ENCODE results near the gene TMEM107.

The TMEM107 gene

DNA sequence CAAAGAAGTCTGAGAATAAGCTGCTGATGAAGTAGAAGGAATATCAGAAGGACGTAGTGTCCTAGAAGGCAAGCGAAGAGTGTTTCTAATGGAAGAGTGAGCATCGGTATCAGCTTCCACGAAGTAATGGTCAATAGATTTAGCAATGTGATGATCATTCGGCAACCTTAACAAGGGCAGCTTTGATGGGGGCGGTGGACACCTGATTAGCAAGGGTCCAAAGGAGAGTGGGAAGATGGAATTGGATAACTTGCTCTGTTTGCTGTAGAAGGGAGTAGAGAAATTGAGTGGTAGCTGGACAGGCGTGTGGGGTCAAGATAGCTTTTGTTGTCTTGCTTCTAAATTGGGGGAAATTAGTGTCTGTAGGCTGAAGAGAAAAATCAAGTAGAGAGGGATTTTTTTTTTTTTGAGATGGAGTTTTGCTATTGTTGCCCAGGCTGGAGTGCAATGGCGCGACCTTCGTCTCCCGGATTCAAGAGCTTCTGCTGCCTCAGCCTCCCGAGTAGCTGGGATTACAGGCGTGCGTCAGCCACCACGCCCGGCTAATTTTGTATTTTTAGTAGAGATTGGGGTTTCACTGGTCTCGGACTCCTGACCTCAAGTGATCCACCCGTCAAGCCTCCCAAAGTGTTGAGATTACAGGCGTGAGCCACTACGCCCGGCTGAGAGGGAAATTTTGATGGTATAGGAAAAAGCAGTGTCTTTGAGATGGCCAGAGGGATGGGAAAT, 38.4 kb downstream of the TMEM107 start:
- DNase-seq (ENCODE audit: low read depth in 2 of 2) = no peak

DNA sequence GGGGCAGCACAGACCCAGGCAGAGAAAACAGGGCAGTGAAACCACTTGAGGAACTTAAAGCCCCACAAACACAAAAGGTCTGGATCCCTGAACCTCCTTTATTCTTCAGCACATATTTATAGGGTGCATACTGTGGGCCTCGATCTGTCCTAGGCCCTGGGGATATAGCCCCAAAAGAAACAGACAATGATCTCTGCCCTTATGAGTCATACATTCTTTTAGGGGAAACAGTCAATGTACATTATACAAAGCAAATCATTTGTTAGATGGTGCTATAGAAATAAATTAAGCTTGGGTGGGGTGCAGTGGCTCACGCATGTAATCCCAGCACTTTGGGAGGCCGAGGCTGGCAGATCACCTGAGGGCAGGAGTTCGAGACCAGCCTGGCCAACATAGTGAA, 42.2 kb downstream of the TMEM107 start:
- no peak for DNase-seq (ENCODE audit: low read depth in 2 of 2)

DNA sequence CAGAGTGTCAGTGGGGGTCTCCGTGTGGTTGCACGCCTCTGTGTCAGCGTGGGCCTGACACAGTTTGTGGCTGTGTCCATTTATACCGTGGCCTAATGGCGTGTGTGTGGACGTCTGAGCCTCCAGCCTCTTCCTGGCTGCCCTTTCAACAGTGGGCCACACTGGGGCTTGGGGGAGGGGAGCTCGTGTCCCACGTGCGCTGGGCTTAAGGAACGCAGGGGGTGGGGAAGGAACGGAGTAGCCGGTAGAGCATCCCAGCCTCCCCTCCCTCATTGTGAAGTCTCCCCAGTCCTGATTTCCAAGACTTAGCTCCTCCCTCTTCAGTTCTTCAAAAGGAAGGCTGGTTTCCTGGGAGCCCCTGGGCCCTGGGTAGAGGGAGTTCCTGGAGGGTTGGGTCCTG, 42.8 kb downstream of the TMEM107 start:
- DNase-seq (ENCODE audit: low read depth in 2 of 2) = no peak

DNA sequence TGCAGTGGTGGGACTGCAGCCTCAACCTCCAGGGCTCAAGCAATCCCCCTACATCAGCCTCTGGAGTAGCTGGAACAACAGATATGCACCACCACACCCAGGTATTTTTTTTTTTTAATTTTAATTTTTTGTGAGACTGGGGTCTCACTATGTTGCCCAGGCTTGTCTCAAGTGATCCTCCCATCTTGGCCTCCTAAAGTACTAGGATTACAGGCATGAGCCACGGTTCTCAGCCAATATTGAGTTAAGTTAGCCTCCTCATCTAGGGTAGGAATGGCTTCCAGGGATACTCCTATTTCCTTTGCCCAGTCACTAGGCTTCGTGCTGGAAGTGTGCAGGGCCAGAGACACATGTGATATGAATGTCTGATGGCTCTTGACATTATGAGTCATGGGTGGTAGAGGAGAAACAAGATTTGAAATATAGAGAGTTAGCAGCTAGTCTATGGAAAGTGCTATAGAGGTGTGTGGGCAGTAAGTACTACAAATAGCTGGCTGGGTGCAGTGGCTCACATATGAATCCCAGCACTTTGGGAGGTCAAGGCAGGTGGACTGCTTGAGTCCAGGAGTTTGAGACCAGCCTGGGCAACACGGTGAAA, 44.2 kb downstream of the TMEM107 start:
- no peak for DNase-seq (ENCODE audit: low read depth in 2 of 2)

DNA sequence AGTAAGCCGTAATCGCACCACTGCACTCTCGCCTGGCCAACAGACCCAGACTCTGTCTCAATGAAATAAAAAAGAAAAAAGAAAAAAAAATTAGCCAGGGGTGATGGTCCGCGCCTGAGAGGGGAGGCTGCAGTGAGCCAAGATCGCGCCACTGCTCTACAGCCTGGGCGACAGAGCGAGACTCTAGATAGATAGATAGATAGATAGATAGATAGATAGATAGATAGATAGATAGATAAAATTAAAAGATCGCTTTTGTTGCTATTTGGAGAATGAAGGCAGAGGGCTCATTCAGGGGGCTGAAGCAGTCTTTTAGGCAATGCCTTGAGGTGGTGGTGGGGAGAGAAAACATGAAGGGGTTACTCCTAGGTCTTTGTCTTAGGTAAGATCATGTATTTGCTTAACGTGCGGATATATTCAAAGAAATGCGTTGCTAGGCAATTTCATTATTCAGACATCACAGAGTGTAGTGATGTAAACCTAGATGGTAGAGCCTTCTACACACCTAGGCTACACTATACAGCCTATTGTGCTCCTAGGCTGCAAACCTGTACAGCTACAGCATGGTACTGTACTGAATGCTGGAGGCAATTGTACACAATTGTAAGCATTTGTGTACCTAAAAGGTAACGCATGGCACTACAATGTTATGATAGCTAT, 47.9 kb downstream of the TMEM107 start:
- DNase-seq (ENCODE audit: low read depth in 2 of 2) = no peak

DNA sequence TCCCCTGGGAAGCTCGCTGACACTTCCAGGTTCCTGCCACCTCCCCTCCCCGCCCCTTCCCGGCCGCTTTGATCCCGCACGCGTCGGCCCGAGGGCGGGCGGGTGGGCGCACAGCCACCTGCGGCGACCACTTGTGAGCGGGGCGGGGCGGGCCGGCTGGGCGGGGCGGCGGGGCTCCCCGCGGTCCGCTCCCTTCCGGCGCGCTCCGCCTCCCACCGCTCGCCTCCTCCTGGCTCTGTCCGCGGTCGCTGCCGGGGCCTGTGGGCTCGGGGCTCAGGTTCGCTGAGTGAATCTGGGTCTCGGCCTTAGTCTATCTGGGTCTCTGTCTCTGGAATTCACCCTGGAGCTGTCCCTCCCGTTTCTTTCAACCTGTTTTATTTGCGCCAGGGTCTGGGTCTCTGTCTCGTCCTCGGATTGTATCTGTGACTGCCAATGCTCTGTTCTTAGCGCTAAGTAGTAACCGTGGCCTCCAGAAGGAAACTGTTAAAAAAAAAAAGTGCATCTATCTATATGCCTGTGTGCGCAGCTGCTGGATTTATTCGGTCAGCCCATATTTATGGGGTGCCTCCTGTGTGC, 49.6 kb downstream of the TMEM107 start:
- DNase-seq (ENCODE audit: low read depth in 2 of 2) = peak in 1 of 2 donors; percentile 51

DNA sequence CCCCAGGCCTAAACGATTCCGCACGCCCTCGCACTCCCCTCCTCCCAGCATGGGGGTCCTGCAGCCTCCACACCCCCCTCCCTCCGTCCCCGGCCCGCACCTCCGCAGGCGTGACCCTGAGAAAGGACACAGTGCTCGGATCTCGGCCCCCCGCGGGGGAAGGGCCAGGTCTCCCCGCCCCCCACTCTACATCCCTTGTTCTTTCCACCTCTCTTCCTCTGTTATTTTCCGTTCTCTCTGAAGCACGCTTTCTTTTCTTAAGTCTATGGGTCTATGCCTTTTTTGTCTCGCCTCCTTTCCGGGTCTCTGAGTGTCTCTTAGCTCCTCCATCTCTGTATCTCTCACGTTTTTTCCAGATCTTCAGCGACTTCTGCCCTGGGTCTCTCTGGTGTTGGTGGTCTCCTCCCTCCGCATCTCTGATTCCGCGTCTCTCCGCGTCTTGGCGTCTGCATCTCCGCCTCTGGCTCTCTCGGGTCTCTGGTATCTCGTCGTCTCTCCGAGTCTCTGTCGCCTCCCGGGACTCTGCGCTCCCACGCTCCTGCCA, 50.2 kb downstream of the TMEM107 start:
- DNase-seq (ENCODE audit: low read depth in 2 of 2) = no peak

DNA sequence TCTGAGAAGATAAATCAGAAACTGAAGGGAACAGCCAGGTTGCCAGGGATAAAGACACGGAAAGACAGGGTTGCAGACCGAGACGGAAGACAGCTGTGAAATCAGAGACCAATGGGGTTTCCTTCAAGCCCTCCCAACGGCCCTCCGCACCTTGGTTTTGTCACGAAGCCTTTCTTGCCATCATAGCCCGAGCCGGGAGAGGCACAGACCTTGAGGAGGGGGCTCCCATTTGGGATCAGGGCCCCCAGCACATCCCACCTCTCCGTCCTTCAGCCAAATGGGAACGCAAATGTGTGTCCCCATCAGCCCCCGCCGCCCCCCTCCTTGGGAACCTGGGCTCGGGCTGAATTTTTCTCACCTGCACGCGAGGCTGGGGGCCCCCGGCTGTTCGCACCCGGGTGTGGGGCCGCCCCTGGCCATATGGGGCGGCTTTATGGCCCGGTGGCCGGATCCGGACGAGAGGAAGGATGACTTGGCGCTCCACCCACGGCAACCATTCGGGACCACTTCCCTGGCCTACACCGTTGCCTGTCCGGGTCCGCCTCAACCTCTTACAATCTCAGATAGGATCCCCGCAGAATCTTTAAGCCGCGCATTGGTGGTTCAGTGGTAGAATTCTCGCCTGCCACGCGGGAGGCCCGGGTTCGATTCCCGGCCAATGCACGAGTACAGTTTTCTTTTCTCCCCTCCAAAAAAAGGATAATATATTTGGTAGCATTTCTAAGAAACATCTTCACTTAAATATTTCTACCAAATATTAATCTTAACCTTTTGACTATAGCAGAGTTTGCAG, 50.8 kb downstream of the TMEM107 start:
- DNase-seq (ENCODE audit: low read depth in 2 of 2) = peak; percentile 88 to 91

DNA sequence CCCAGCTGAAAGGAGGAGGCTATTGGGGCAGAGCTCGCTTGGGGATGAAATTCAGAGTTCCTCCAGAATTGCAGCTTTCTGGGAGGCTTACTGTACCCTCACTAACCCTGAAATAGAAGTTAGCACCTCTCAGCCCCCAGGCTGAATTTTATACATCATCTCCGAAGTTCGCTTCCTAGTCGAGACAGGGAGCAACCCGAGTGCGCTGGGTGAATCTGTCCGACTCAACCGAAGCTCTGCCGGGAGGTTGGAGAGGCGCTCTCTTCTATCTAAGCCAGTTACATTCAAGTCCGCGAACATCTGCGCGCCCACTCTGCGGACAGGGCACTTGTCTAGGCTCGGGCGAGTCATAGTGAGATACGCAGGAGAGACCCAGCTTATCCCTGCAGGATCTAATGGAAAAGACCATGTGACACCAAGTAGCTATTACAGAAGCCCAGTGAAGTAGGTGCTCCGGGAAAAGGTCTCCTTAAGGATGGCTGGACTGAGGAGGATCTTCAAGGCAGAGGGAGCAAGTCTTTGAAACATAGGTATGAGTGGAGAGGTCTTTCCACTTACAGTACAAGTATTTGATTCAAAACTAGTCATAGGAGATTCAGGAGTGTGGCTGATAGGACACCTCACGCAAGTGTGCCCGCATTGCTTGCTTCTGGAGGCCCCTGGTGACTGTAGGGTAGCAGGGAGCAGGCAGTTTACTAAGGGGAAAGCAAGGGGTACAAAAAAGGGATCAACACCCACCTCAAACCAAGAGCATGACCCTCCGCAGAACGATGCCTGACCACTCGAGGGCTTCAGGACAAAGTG, 51.6 kb downstream of the TMEM107 start:
- no peak for DNase-seq (ENCODE audit: low read depth in 2 of 2)

DNA sequence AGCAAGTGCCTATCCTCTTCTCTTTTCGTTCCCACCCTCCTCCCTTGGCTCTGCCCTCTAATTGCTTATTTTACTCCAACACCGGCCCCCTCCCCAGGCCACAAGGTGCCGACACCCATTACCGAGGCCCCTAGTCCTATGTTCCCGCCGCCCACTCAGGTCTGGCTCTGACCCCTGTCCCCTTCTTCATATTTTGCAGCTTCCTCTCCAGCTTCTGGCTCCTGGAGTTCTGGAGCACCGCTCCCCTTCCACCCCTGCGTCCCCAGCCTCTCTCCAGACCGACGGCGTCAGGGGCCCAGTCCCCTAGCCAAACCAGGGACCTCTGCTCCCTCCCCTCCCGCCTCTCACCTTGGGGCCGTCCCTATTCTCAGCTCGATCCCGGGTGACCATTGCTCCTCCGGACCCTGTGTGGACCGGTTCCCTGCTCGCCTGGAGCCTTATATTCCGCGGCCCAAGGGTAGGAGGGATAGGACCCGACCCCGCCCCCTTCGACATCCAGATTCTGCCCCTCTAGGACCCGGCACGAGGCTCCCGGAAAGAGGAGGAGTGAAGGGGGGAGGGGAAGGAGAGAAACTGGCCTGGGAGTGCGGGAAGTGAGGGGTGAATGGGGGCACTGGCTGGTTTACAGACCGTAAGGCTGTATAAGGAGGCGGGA, 52.4 kb downstream of the TMEM107 start, which contains the start of gene HES7:
Gene HES7, minus strand, starts transcription at position 412 of the 655 bp plus-strand sequence. Its CDS starts 22 bp downstream, at position 390.
- DNase-seq (ENCODE audit: low read depth in 2 of 2) = no peak

DNA sequence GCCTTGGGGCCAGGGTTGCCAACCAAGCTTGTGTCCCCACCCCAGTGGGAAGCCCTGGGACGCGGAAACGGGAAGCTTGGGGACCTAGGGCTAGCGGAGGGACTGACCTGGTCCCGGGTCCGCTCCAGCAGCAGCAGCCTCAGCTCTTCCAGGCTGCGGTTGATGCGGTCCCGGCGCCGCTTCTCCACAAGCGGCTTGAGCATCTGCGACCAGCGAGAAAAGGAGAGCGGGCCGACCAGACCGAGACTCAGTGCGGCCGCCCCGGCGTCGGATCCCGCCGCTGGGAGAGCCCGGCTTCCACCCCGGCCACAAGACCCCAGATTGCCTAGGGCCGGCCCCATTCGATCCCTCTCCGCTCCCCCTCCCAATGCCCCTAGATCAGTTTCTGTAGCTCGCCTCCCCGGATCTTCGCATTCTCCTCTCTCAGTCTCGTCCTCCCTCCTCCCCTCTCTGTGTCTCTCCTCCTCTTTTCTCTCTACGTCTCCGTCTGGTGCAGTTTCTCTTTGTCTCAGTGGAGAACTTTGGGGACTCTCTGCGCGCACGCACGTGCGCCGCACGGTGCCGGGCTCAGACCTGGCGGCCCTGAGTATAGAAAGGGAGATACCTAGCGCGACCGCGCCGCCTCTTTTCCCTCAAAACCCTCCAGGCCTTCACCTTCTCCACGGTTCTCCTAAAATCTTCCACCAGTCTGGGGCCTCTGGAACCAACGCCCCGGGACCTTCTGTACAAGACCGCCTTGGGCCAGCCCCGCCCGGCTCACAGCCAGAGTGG, 53.1 kb downstream of the TMEM107 start:
- DNase-seq (ENCODE audit: low read depth in 2 of 2) = no peak

Measured in activated CD4-positive, alpha-beta T cell treated with anti-CD3 and anti-CD28 coated beads for 24 hours (primary cell).